Upper lobe of right lung (tissue), 1 donor: ENCODE measurements around the gene LY86. TPM values are rescaled to one million over a fixed set of nuclear protein-coding genes. Genes with fewer than 3 reads are reported as not detected.

Experiments
- ATAC-seq: fragments of 200-7000 bp; cut with Tn5 transposase; one replicate; pipeline ENCODE4 v1.9.1; 2020; ENCODE audit warnings: mild to moderate bottlenecking, moderate library complexity
- DNase-seq: peaks from one replicate; pipeline ENCODE4 v3.0.0-alpha.2; 2020
- H3K27ac ChIP-seq: fragments of 200-600 bp; one replicate; pipeline ENCODE4 v1.8.0; 2022
- H3K27me3 ChIP-seq: fragments of 200-600 bp; one replicate; pipeline ENCODE4 v1.8.0; 2022; ENCODE audit warnings: mild to moderate bottlenecking
- H3K36me3 ChIP-seq: fragments of 200-600 bp; one replicate; pipeline ENCODE4 v1.8.0; 2022
- H3K4me1 ChIP-seq: fragments of 200-600 bp; one replicate; pipeline ENCODE4 v1.8.0; 2022
- H3K4me3 ChIP-seq: fragments of 200-600 bp; one replicate; pipeline ENCODE4 v1.8.0; 2022; ENCODE audit warnings: mild to moderate bottlenecking
- H3K9me3 ChIP-seq: fragments of 200-600 bp; one replicate; pipeline ENCODE4 v1.8.0; 2022
- intact Hi-C: fragments of 100-400 bp; cut with DNase I; formaldehyde crosslinking; loops from one replicate; pipeline ENCODE4 v1.11.0; 2022
- total RNA-seq: library from RNA; stranded (reverse); fragmentation: NEBNext Ultra II Directional; extraction: Animal tissue kit (Norgen Biotek cat#: 25700); gene quantifications from one replicate; pipeline ENCODE4 v1.2.1, GENCODE V29; 2021
- TF ChIP-seq, protein P1 (sequence below): fragments of 200-600 bp; IDR thresholded peaks from one replicate; pipeline ENCODE4 v1.8.0; 2022; ENCODE audit warnings: antibody characterized with exemption
- donor health status: DM: no; HTN: yes; CAD: no; lungs with severe emphysema.

LY86 gene
- total RNA-seq, 1 donor from 2014 or later, result 13.8 TPM

DNA sequence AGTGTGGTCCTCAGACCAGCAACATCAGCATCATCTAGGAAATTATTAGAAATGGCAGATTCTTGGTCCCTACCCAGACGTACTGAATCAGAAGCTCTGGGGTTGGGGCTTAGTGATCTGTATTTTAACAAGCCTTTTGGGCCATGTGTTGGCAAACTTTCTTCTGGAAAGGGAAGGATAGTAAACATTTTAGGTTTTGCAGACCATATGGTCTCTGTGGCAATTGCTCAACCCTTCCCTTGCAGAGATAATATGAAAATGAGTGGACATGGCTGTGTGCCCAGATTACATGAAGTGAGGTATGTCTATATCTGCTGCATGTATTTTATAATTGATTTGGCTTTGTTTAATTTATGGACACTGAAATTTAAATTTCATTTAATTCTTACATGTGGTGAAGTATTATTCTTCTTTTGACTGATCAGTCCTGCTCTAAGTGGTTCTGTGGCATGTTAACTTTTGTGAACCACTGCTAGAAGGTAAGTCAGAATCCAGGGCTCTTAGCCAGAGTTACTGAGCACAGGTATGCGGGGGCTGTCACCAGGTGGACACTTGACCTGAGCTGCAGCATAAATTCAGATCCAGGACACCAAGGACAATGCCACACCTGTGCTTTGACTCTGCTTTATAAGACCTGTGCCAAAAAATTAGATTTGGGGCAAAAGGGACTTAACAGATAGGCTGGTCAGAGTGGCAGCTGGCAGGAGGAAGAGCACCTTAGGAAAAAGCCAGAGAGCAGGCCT lies 43.2 kb downstream of the LY86 start:
- Histone ChIP-seq H3K36me3 (no peaks in the 10 kb centered on the region), H3K27me3 (no peaks in the 10 kb centered on the region), H3K27ac (no peak overlapping the region), H3K4me3 (no peak overlapping the region), H3K4me1 (peaks cover 4% of the 10 kb centered on the region), H3K9me3 (no peaks in the 10 kb centered on the region)
- ATAC-seq (no peak), DNase-seq (no peak)
- intact Hi-C loops, result no loop called here
- TF ChIP-seq, protein P1, sequence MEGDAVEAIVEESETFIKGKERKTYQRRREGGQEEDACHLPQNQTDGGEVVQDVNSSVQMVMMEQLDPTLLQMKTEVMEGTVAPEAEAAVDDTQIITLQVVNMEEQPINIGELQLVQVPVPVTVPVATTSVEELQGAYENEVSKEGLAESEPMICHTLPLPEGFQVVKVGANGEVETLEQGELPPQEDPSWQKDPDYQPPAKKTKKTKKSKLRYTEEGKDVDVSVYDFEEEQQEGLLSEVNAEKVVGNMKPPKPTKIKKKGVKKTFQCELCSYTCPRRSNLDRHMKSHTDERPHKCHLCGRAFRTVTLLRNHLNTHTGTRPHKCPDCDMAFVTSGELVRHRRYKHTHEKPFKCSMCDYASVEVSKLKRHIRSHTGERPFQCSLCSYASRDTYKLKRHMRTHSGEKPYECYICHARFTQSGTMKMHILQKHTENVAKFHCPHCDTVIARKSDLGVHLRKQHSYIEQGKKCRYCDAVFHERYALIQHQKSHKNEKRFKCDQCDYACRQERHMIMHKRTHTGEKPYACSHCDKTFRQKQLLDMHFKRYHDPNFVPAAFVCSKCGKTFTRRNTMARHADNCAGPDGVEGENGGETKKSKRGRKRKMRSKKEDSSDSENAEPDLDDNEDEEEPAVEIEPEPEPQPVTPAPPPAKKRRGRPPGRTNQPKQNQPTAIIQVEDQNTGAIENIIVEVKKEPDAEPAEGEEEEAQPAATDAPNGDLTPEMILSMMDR, result no peak

DNA sequence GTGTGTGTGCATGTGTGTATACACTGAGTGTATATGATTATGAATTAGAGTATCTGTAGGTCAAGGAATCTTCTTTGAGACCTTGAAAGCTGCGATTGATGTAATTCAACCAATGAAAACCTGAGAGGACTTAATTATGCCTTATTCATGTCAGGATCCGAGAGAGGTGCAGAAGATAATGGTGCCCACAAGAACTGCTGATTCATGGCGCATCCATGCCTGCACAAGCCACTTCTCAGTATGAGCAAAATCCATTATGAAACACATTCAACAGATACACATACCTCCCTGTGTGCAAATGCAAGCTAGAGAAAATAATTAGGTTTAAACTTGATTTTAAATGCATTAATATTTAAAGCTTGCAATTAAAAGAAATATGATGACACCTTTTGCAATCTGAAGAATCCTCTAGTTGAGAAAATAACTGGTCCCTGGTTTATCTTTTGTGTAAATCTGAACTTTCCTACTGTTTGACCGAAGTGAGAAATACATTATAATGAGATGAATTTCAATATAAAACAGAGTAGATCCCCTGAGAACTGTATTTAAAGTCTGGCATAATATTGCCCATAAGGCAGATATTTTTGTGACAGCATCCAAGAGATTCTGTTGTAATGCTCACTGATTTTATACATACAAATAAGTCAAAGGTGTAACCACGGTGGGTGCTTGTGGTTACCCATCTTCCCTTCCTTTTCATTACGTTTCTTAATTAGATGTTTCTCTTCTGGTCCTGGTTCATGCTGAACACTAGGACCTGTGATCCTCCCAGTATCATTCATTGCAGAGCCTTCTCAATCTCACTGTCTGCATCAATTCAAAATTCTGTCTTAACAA lies 45.6 kb downstream of the LY86 start:
- intact Hi-C loops, result no loop called here
- no peak for ATAC-seq
- no peaks in the 10 kb centered on the region for H3K36me3 ChIP-seq
- no peak for DNase-seq
- TF ChIP-seq, protein P1, result no peak
- no peak overlapping the region for H3K27ac ChIP-seq
- H3K9me3 ChIP-seq, result no peaks in the 10 kb centered on the region
- no peak overlapping the region for H3K4me3 ChIP-seq
- H3K4me1 ChIP-seq, result peaks cover 4% of the 10 kb centered on the region
- no peaks in the 10 kb centered on the region for H3K27me3 ChIP-seq

DNA sequence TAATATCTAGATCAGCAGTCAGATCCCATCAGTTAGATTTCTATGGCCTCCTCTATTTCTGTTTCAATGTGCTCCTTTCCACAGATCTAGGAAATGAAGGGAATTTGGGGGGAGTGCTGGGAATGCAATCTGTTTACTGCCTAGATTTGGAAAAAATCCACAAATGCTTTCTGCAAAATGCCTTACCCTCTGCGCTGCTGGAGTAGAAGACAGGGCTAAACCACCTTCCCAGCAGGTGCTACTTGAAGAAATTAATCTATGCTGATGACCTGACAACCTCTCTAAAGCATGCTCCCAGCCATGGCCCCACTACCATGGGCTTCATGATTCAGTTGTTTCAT lies 46.2 kb downstream of the LY86 start:
- Histone ChIP-seq H3K9me3 (no peaks in the 10 kb centered on the region), H3K27me3 (no peaks in the 10 kb centered on the region), H3K27ac (no peak overlapping the region), H3K4me3 (no peak overlapping the region), H3K36me3 (no peaks in the 10 kb centered on the region), H3K4me1 (peaks cover 4% of the 10 kb centered on the region)
- intact Hi-C loops, result no loop called here
- ATAC-seq, result no peak
- TF ChIP-seq, protein P1, result no peak
- DNase-seq, result no peak

DNA sequence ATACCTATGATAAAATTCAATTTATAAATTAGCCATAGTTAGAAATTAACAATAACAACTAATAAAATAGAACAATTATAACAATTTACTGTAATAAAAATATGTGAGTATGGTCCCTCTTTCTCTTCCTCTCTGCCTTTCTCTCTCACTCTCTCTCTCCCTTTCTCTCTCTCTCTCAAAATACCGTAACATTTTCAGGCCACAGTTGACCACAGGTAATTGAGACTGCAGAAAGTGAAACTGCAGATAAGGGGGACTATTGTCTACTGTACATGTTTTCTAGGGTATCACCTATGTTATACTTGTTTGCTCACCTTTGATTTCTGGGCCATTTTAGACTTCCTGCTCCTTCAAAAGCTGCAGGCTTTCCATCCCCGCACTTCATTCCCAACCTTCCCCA lies 46.8 kb downstream of the LY86 start:
- ATAC-seq (no peak), DNase-seq (no peak)
- Histone ChIP-seq H3K27me3 (no peaks in the 10 kb centered on the region), H3K4me3 (no peak overlapping the region), H3K36me3 (no peaks in the 10 kb centered on the region), H3K4me1 (peaks cover 4% of the 10 kb centered on the region), H3K27ac (no peak overlapping the region), H3K9me3 (no peaks in the 10 kb centered on the region)
- intact Hi-C loops, result no loop called here
- TF ChIP-seq, protein P1, result no peak

DNA sequence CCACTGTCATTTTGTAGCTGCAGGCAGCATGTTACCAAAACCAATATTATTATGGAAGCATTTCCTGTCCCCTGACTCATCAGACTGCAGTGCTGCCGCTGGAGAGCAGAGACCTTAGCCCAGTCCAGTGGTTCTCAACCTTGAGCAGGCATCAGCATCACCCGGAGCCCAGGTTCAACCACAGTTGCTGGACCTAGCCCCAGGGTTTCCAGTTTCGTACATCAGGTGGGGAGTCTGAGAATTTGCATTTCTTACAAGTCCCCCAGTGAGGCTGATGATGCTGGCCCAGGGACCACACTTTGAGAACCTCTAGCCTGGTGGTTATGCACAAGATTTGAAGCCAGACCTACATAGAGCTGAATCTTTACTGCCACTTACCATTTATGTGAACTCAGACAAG lies 47.3 kb downstream of the LY86 start:
- H3K27me3 ChIP-seq, result no peaks in the 10 kb centered on the region
- peaks cover 4% of the 10 kb centered on the region for H3K4me1 ChIP-seq
- no peaks in the 10 kb centered on the region for H3K9me3 ChIP-seq
- TF ChIP-seq, protein P1, result no peak
- H3K4me3 ChIP-seq, result no peak overlapping the region
- no peak for ATAC-seq
- intact Hi-C loops, result no loop called here
- no peaks in the 10 kb centered on the region for H3K36me3 ChIP-seq
- no peak for DNase-seq
- H3K27ac ChIP-seq, result no peak overlapping the region
